Neural cell (in vitro differentiated cells): ENCODE data around the gene S100A5. TPM values are rescaled to one million over a fixed set of nuclear protein-coding genes. Genes with fewer than 3 reads are reported as not detected.

Source experiments
- H2AFZ ChIP-seq: fragments of 200-600, 300-800 bp; sonication (generic), shearing (Covaris generic); 2 replicates; pipeline ENCODE4 v1.6.0; 2014; ENCODE audit warnings: low read depth, mild to moderate bottlenecking, antibody characterized with exemption, low read length, moderate library complexity
- H3F3A ChIP-seq: fragments of 200-600 bp; shearing (Covaris generic); 2 replicates; pipeline ENCODE4 v1.6.1; 2016; ENCODE audit warnings: mild to moderate bottlenecking, moderate library complexity, mixed read lengths, antibody characterized with exemption, low read length; ENCODE audit not compliant: insufficient read depth, poor library complexity, severe bottlenecking
- H3K27ac ChIP-seq: fragments of 200-600, 300-800 bp; sonication (generic), shearing (Covaris generic); 2 replicates; pipeline ENCODE4 v1.5.1; 2014; ENCODE audit warnings: mild to moderate bottlenecking, low read length, moderate library complexity
- H3K27me3 ChIP-seq: fragments of 300-800, 200-600 bp; sonication (generic), shearing (Covaris generic); 2 replicates; pipeline ENCODE4 v1.6.0; 2014; ENCODE audit warnings: mild to moderate bottlenecking, low read depth, low read length, moderate library complexity; ENCODE audit not compliant: insufficient read depth
- H3K36me3 ChIP-seq: fragments of 300-800, 200-600 bp; sonication (generic), shearing (Covaris generic); 2 replicates; pipeline ENCODE4 v1.5.1; 2014; ENCODE audit warnings: mild to moderate bottlenecking, antibody characterized with exemption, low read length, moderate library complexity; ENCODE audit not compliant: insufficient read depth
- H3K4me2 ChIP-seq: fragments of 300-800, 200-600 bp; sonication (generic), shearing (Covaris generic); 2 replicates; pipeline ENCODE4 v1.6.0; 2014; ENCODE audit warnings: mild to moderate bottlenecking, low read length
- H3K4me3 ChIP-seq: fragments of 300-800, 200-600 bp; sonication (generic), shearing (Covaris generic); 2 replicates; pipeline ENCODE4 v1.5.1; 2014; ENCODE audit warnings: mild to moderate bottlenecking, low read length, moderate library complexity
- H3K79me2 ChIP-seq: fragments of 200-600 bp; shearing (Covaris generic); replicated peaks from 2 replicates; pipeline ENCODE4 v1.6.0; 2014; ENCODE audit warnings: mild to moderate bottlenecking, low read length, moderate library complexity; ENCODE audit not compliant: insufficient read depth
- H3K9ac ChIP-seq: fragments of 300-800, 200-600 bp; sonication (generic), shearing (Covaris generic); 2 replicates; pipeline ENCODE4 v1.6.1; 2016; ENCODE audit warnings: mild to moderate bottlenecking, low read length, mixed read lengths
- H3K9me2 ChIP-seq: fragments of 200-600 bp; shearing (Covaris generic); 2 replicates; pipeline ENCODE4 v1.6.1; 2016; ENCODE audit warnings: mild to moderate bottlenecking, low read length, mixed read lengths; ENCODE audit not compliant: insufficient read depth
- H3K9me3 ChIP-seq: fragments of 200-600, 300-800 bp; sonication (generic), shearing (Covaris generic); 2 replicates; pipeline ENCODE4 v1.6.1; 2016; ENCODE audit warnings: mild to moderate bottlenecking, mixed run types, low read length, moderate library complexity, mixed read lengths
- H4K20me1 ChIP-seq: fragments of 200-600 bp; shearing (Covaris generic); 2 replicates; pipeline ENCODE4 v1.6.1; 2016; ENCODE audit warnings: mild to moderate bottlenecking, mixed run types; ENCODE audit not compliant: insufficient read depth
- EP300 ChIP-seq: fragments of 450-650 bp; conservative IDR thresholded peaks from 2 replicates; pipeline ENCODE4 v1.6.1; 2014; ENCODE audit warnings: antibody characterized with exemption, mild to moderate bottlenecking, moderate library complexity; ENCODE audit not compliant: poor library complexity, severe bottlenecking
- EZH2 ChIP-seq: fragments of 200-600, 300-800 bp; shearing (Covaris generic), sonication (generic); IDR thresholded peaks from 2 replicates; pipeline ENCODE4 v1.6.1; 2014; ENCODE audit warnings: antibody characterized with exemption, low read length, borderline replicate concordance, mild to moderate bottlenecking; ENCODE audit not compliant: insufficient read depth, poor library complexity, severe bottlenecking
- MXI1 ChIP-seq: fragments of 450-650 bp; conservative IDR thresholded peaks from 2 replicates; pipeline ENCODE4 v1.6.1; 2014; ENCODE audit warnings: antibody characterized with exemption, mild to moderate bottlenecking; ENCODE audit not compliant: poor library complexity, severe bottlenecking
- POLR2AphosphoS5 ChIP-seq: IDR thresholded peaks from 2 replicates; pipeline ENCODE4 v1.6.1; 2012
- RAD21 ChIP-seq: fragments of 450-650 bp; conservative IDR thresholded peaks from 2 replicates; pipeline ENCODE4 v1.6.1; 2014; ENCODE audit warnings: antibody characterized with exemption, mild to moderate bottlenecking, moderate library complexity
- REST ChIP-seq: IDR thresholded peaks from 2 replicates; pipeline ENCODE4 v1.6.1; 2012; ENCODE audit warnings: borderline replicate concordance
- SMC3 ChIP-seq: fragments of 450-650 bp; conservative IDR thresholded peaks from 2 replicates; pipeline ENCODE4 v1.6.1; 2014; ENCODE audit warnings: antibody characterized with exemption, mild to moderate bottlenecking, moderate library complexity; ENCODE audit not compliant: poor library complexity
- TAF1 ChIP-seq: IDR thresholded peaks from 2 replicates; pipeline ENCODE4 v1.6.1; 2012; ENCODE audit warnings: low read depth
- polyA plus RNA-seq: library from polyadenylated mRNA; depleted of rRNA; stranded (reverse); fragments of >200 nt; gene quantifications from 2 replicates; pipeline ENCODE4 v1.2.3, GENCODE V29; 2014
- TF ChIP-seq, protein P1 (sequence below): fragments of 450-650 bp; IDR thresholded peaks from 2 replicates; pipeline ENCODE4 v1.5.1; 2014; ENCODE audit warnings: antibody characterized with exemption, mild to moderate bottlenecking, moderate library complexity; ENCODE audit not compliant: poor library complexity, severe bottlenecking

The S100A5 gene
- polyA plus RNA-seq, 1 donor from 2014 or later = not detected

DNA sequence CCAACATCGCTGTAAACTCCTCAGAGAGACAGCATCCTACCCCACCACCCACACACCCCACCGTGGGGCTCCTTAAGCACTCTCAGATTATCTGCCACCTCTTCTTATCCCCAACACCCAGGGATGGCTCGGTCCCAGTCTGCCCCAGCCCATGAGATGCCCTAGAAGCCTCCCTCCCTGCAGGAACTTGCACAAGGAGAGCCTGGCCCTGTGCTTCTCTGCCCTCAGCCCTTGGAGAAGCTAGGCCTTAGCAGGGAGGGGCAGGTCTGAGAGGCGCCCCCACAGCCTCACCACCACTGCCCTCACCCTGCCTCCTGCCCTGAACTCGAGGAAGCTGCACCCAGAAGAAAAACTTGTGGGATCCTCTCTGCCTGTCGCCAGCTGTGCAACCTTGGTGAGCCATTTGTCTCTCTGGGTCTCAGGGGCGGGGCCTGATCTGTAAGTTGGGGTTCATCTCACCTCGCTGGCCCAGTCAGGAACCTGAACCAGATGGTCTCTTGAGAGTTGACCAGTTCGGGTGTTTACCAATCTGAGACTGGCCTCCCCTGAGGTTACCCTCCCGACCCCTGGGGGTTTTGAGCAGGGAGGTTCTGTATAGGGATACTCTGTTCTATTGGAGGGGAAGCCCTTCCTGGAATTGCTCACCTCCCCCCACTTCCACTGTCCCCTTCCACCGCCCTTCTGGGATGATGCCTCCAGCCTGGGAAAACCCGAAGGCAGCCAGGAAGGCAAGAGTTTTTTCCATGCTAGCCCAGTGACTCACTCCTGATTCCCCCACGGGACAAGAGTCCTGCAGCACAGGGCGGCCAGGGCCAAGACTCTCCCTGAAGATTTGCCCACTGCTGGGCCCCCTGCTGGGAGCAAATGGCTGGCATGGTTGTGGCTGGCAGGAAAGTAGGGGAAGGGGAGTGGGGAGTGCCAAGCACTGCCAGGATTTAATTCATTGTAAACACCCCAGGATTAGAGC, 8.3 kb upstream of the S100A5 start, which contains the start of gene S100A3:
Gene S100A3 (minus strand): TSS at position 537 of the 967 bp plus-strand sequence. CDS start 773 bp downstream, outside the sequence.
- Histone ChIP-seq H3F3A (no peaks in the 10 kb centered on the region), H3K4me2 (no peak within 1 kb of the TSS), H3K9me3 (no peaks in the 10 kb centered on the region), H3K9ac (no peak within 1 kb of the TSS), H4K20me1 (no peaks in the 10 kb centered on the region), H3K79me2 (no peaks in the 10 kb centered on the region), H2AFZ (no peak within 1 kb of the TSS), H3K36me3 (no peaks in the 10 kb centered on the region), H3K27ac (no peak within 1 kb of the TSS), H3K4me3 (no peak within 1 kb of the TSS), H3K9me2 (no peaks in the 10 kb centered on the region), H3K27me3 (no peaks in the 10 kb centered on the region)
- TF ChIP-seq SMC3 (no peak), RAD21 (no peak), TAF1 (no peak), EZH2 (no peak), POLR2AphosphoS5 (no peak), EP300 (no peak), REST (no peak), MXI1 (no peak)

DNA sequence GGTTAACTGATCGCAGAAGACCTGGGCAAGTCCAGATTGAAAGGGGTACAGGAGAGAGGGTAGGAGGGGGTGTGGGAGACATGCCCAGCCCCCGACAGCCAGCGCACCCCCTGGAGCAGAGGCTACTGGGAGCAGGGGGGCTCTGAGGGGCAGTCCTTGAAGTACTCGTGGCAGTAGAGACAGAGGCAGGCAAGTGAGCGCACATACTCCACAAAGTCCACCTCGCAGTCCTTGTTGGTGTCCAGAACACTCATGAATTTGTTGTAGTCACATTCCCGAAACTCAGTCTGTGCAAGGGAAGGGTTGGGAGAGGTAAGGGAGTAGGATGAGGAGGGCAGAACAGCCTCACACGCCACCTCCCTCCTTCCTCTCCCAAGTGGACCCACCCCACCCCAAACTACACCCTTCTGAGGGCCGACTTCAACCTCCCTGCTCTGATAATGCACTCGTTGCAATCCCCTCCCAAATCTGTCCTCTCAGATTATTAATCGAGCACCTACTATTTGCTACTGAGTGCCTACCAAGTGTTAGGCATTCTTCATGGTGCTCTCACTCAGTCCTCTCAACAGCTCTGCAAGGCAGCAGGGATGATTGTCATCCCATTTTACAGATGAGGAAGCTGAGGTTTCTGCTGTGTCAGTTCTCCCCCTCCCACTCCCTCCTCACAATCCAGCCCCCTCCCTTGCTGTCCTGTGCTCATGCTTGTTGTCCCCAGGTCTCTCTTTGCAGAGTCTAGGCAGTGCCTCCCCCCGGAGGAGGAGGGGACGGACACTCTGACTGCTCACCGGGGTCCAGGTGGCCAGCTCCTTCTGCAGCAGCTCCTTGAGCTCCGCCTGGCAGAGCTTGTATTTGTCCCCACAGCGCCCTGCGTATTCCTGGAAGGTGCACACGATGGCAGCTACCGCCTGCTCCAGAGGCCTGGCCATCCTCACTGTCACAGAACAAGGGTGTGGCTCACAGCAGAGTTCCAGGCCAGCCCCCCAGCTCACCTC, 7.1 kb upstream of the S100A5 start:
- Histone ChIP-seq H3K27ac (no peak overlapping the region), H3K9me3 (no peaks in the 10 kb centered on the region), H3K27me3 (no peaks in the 10 kb centered on the region), H3K4me2 (no peak overlapping the region), H4K20me1 (no peaks in the 10 kb centered on the region), H3K79me2 (no peaks in the 10 kb centered on the region), H3K9ac (no peak overlapping the region), H3K4me3 (no peak overlapping the region), H2AFZ (no peak overlapping the region), H3F3A (no peaks in the 10 kb centered on the region), H3K36me3 (no peaks in the 10 kb centered on the region), H3K9me2 (no peaks in the 10 kb centered on the region)
- TF ChIP-seq, protein P1, sequence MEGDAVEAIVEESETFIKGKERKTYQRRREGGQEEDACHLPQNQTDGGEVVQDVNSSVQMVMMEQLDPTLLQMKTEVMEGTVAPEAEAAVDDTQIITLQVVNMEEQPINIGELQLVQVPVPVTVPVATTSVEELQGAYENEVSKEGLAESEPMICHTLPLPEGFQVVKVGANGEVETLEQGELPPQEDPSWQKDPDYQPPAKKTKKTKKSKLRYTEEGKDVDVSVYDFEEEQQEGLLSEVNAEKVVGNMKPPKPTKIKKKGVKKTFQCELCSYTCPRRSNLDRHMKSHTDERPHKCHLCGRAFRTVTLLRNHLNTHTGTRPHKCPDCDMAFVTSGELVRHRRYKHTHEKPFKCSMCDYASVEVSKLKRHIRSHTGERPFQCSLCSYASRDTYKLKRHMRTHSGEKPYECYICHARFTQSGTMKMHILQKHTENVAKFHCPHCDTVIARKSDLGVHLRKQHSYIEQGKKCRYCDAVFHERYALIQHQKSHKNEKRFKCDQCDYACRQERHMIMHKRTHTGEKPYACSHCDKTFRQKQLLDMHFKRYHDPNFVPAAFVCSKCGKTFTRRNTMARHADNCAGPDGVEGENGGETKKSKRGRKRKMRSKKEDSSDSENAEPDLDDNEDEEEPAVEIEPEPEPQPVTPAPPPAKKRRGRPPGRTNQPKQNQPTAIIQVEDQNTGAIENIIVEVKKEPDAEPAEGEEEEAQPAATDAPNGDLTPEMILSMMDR = no peak
- no peak for TF ChIP-seq EP300
- TF ChIP-seq POLR2AphosphoS5 = no peak
- TF ChIP-seq RAD21 = no peak
- TF ChIP-seq TAF1 = no peak
- TF ChIP-seq SMC3 = no peak
- TF ChIP-seq MXI1 = no peak
- TF ChIP-seq REST = no peak
- TF ChIP-seq EZH2 = no peak
